GM18870 (cell line): ENCODE results near the gene VWA5B1.

ENCODE experiments used
- ATAC-seq: cut with Tn5 transposase; IDR thresholded peaks from one replicate; pipeline ENCODE4 v1.9.1; 2021; ENCODE audit warnings: moderate library complexity; ENCODE audit not compliant: unreplicated experiment

VWA5B1 gene

DNA sequence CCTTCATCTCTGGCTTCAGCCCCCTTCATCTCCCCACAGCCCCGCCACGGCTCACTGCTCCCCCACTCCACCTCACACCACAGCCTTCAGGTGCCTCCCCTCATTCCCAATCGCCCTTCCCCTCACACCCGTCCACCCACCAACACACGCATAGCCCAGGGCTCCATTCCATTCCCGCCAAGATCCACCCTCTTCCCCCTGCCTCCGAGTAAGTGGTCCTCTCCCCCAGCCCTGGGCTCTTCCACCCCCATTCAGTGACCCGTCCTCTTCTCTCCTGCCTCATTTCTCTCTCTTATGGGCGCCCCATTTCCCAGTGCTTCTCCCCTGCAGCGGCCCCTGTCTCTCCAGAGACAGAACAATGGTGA lies 53.2 kb downstream of the VWA5B1 start:
- ATAC-seq = no peak

DNA sequence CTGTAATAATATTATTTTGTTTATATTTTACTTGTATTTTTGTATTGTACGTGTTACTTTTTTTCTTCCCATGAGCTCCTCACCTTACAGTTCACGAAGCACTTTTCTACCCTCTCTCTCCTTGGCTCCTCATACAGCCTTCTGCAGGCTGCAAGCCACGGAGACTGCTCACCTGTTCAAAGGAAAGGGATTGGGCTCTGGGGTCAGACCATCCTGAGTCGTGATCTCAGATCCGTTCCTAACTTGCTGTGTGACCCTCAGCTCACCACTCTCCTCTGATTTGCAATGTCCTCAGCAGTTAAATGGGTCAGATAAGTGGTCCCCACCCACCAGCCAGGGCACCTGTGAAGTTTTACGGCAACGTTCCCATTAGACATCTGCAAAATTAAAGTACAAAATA lies 54.1 kb downstream of the VWA5B1 start:
- no peak for ATAC-seq

DNA sequence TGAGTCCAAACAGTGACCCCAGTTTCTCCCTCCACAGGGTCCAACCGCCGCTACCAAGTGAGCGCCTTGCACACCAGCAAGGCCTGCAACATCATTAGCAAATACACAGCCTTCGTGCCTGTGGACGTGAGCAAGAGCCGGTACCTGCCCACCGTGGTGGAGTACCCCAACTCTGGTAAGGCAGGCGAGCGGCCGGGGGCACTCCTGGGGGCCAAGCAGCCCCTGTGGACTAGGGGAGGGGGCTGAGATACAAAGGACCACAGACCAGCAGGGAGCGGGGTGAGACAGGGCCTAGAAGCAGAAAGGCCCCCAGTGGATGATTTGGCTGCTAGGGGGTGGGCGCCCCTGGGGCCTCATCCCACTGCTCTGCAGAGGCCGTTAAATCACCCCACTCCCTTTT lies 54.7 kb downstream of the VWA5B1 start:
- ATAC-seq = no peak

DNA sequence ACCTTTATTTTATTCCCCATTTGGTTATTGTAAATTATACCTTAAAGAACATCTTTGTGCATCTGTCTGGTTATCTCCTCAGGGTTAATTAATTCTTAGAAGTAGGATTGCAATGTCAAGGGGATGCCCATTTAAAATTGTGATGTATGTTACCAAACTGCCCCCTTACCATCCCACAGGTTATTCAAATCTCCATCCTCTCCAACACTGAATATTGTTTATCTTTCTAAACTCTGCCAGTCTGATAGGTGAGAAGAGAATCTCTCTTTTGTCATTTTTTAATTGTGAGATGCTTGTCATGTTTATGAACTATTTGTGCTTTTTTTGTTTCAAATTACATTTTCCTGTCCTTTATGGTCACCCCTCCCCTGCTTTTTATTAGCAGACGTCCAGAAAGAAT lies 55.8 kb downstream of the VWA5B1 start:
- no peak for ATAC-seq

DNA sequence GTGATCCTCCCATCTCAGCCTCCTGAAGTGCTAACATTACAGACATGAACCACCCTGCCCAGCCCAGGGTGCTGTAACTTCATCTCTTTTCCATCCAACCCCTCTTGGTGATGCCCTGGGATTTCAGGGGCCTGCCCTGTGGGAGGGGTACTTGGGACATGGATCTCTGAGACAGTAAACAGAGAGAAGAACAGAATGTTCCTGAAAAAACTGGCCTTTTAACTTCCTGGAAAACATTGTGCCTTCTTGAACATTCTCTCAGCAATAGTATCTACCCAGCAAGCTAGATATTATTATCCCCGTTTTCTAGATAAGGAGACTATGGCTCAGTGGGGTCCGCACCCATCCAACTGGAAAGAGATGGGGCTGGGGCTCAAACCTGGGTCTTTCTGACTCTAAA lies 57.0 kb downstream of the VWA5B1 start:
- ATAC-seq = no peak

DNA sequence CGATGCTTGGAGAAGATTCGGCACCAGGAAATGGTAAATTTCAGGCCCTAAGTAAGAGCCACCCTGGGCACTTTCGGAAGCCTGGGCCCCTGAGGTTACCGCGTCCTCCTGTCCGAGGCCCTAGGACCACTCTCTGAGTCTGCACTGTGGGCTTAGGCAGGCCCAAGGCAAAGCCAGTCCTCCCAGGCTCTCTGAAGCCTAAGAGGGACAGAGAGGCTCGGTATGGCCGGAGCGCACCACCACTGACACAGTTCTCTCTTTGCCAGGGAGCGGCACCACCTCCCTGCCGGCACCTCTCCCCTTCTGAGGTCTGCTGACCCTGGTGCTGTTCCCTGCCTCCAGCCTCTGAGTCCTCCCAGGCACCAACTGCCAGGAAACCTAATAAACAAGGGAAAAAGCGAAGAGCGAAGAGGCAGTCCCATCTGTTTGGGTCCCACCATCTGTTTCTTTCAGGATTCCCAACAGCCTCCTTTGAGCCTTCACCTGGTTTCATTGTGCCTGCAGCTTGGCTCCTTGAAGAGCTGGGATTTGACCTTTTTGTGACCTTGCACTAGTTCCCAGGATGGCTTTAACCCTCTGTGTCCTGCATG lies 57.7 kb downstream of the VWA5B1 start:
- ATAC-seq = no peak

DNA sequence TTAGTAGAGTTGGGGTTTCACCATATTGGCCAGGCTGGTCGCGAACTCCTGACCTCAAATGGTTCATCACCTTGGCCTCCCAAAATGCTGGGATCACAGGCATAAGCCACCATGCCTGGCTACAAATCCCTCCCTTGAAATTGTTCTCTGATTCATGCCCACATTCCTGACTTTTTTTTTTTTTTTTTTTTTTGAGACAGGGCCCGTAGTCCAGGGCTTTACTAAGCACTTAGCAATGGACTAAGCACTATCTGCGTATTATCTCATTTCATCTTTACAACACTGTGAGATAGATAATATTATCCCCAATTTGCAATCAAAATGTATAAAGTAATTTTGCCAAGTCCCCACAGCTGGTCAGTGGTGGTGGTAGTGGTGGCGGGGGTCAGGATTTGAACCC lies 58.9 kb downstream of the VWA5B1 start:
- no peak for ATAC-seq

DNA sequence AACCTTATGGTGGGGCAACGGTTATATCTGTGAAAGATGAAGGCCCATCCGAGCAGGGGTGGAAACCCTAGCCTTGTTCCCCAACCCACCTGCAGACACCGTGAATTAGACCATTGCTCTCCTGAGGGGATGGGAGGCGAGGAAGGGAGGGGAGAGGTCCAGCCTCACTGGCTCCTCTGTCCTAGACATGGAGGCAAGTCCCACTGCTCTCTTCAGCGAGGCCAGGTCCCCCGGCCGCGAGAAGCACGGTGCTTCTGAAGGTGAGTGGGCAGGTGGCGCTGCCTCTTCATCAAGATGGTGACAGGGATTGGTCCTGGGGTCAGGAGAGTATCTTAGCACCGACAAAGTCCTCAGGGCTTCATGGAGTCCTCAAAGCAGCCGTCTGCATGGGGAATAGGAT lies 59.3 kb downstream of the VWA5B1 start:
- no peak for ATAC-seq

DNA sequence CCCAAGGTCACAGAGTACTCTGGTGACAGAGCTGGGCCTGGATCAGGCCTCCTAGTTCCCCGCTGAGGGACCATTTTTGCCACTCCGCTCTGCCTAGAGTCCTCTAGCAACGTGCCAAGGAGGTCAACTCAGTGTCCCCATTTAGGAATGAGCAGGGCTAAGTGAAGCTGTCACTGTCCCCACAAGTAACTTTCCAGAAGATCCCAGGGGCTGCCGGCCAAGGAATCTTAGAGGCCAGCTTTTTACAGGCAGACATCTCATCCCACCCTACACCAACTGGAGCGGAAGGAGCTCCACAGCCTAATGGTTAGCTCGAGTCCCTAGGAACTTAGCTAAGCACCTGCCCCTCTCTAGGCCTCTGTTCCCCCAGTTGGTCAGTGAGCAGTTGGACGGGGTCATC lies 59.7 kb downstream of the VWA5B1 start:
- no peak for ATAC-seq

DNA sequence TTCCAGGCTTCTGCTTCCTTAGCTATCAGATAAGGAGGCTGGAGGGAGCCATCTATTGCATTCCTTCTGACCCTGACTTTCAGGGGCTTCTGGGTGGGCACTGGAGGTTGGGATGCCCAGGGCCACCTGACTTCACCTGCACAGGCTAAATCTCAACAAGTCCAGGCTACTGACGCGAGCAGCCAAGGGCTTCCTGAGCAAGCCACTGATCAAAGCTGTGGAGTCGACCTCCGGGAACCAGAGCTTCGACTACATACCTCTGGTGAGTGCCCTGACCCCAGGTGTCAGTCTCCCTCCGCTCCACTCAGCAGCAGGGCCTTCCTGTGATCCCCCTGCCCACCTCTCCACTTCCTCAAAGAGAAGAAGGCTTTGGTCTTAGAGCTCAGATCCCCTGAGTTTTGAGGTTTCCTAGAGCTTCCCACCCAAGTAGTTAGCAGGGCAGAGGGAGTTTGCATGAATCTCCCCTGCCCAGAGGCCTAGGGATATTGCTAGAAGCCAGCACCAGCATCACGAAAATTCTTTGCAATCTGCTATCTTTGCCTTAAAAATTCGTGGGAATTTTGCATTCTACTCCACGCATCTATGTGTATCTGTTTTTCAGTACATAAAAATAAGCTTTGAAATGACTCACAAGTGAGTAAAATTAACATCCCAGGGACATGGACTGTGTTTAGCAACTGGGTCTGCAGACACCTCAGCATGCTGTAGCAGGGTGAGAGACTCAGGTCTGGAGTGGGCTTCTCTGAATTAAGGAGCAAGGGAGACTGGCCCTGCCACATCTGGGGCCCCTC lies 61.4 kb downstream of the VWA5B1 start:
- no peak for ATAC-seq

DNA sequence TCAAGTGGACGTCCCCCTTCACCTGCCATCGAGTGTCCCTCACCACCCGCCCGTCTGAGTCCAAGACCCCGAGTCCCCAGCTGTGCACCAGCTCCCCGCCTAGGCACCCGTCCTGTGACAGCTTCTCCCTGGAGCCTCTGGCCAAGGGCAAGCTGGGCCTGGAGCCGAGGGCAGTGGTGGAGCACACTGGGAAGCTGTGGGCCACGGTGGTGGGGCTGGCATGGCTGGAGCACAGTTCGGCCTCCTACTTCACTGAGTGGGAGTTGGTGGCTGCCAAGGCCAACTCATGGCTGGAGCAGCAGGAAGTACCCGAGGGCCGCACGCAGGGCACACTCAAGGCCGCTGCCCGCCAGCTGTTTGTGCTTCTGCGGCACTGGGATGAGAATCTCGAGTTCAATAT lies 63.2 kb downstream of the VWA5B1 start:
- no peak for ATAC-seq

DNA sequence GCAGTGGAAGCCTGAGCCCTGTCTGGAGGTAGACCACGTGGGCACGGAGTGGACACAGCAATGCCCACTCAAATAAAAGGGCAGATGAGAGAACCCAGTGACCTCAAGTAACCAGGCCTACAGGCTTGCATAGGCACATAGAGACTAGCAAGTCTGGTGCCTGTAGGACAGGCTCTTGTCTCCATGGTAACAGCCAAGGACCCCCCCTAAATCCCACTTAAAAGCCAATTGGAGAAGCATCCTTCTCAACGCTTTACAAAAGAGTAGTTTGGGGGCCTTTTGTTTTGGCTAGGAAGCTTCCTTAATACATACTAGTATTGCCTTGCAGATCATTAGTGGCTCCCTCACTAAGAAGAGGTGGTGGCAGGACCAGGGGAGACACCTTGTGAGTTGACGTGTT lies 63.9 kb downstream of the VWA5B1 start:
- no peak for ATAC-seq

DNA sequence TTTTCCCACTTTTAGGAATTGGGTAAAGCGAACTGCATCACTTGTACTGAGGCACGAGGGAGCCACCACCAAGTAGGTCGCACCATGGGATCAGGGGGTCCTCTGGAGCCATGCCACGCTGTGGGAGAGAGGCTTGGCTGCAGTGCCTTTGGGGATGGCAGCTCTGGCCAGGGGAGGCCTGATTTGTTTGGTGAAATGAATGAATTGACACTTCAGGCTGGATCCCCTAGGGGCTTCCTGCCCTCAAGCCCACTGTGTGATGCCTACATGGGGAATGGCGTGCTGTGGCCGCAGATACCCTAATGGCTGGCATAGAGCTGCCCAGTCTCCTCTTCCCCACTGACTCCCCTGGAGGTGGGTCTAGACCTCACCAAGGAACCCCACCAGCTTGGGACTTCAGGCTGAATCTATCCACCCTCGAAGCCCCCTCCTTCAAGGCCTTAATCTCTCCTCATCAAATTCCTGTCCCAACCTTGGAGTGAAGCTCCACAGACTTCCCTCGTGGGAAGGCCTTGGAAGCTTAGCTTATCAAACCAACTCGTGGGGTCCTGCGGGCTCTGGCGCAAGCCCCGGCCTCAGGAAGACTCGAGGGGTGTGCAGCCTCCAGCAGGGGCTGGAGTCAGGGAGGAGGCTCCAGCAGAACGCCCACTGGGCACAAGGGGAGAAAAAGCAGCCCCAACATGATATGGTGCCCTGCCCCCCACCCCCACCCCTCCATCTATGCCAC lies 64.6 kb downstream of the VWA5B1 start:
- no peak for ATAC-seq

DNA sequence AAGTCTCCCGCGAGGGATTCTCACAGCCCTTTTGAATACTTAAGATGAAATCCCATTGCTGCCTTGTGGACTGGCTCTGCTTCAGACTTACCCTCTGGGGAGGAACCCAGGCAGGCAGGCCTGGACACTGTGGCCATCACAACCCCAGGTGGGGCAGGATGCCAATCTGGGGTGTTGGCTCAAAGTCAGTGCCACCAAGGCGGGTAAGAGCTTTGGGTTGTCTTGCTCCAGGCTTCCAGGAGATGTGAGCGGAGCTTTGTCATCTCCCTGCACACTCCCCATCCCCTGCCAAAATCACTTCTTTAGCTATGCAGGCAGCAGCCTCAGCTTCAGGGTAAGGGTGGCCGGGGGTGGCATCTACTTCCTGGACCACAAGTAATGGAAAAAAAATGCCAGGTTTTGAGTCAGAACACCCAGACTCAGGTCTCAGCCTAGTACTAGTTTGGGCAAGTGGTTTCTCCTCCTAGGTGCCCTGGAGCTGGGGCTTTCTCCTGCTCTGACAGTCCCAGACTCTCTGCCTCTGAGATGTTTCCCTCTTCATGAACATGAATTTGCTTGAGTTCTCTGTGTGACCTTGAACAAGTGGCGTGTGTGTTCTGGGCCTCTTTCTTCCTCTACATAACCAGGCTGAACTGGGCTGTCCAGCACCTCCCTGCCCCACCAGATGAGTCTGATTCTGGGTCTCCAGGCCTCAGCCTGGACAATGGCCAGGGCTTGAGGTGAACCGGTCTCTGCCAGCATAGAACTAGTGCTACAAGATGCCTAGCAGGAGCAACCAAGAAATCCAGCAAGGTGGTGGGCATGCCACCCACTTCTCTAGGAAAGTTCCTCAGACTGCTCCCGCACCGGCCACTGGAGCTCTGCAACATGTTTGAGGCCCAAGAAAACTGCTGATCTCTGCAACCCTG lies 65.4 kb downstream of the VWA5B1 start:
- no peak for ATAC-seq

DNA sequence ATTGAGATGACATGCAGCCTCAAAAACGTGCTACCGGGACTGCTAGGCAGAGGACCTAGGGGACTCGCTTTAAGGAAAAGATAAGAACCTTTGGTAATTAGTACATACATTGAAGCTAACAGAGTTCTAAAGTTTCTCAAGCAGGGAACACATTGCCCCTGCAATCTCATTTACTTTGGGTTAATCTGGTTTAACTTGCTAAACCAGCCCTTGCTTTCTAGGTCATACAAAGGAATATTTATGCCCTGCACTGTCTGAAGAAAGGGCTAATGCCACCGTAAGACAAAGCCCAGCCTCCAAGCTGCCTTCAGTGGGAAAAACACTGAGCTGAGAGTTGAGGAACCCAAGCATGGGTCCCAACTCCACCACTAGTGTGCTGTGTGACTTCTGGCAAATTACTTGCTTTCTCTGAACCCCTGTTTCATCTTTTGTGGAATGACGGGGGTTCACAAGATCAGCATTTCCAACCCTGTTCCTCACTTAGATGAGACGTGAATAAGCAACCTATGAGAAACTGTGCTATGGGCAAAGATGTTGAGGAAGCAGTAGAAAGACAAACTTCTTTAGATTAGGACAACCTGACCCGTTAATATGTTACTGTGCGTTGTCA lies 66.3 kb downstream of the VWA5B1 start:
- no peak for ATAC-seq

DNA sequence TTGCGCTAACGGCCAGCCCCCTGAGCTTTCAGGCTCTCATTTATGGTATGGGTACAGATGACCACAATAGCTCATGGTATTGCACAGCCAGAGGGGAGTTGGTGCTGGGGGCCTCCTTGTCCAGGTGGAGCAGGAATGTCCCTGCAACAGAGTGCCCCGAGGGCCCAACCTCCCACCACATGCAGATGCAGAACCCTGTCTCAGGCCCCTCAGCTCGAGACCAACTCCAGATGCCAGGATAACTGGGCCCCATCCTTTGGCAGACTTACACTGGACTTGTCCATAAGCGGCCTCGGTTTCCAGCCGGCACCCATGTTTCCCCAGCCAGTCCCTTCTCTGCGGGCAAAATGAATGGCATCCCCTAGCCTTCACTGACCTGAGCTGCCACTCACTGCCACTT lies 67.1 kb downstream of the VWA5B1 start:
- no peak for ATAC-seq

DNA sequence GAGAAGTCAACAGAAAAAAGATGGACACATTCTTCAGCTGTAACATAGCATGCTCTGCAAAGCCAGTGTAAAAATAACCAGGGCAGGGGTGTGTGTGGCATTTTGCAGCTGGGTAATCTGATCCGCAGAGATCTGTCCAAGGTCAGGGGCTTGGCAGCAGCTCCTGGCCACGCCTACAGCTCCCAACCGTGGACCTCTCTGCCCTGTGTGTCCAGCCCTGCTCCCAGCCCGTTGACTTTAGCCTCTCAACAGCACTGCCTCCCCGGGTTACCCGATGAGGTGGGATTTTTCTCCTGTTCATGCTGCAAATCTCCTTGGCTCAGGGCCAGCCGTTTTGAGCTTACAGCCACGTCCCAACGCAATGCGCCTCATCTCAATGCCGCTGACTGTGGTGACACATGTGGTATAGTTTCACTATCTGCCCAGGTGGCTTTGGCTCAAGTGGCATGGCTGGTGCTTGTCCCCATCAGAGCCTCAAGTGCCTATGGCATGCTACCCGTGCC lies 68.1 kb downstream of the VWA5B1 start:
- ATAC-seq = no peak

DNA sequence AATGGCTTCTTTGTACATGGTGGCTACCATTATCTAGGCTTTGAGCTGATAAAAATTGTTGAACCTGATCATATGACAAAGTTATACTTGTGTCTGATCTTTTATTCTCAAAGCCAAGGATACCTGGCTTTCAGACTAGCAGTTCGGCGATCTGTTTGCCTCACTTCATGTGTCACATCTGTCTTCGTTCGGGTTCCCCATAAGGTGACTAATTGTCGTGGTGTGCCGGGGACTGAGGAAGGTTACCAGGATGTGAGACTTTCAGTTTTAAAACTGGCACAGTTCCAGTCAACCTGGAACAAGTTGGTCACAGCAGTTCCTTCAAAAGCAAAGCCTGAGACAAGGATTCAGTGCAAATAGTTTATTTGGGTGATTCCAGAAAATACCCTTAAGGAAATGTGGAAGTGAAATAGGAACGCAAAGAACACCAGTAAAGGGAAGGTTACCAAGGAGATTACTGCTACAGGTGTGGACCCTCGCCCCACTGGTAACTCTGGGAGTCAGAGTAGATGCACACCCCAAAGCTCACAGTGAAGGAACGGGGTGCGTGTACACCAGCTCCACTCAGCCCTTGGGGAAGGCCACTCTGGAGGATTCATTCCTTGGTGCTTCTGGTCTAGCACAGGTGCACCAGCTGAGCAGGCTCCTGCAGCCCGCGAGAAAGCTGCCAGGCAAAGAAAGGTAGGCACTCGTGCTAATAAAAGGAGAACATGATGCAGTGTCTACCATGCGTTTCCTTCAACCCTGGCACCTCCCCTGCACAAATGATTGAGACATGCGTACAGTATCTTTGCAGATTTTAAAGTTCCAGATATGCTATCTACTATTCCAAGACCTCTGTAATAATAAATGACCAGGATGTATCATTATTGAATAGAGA lies 69.0 kb downstream of the VWA5B1 start:
- no peak for ATAC-seq

DNA sequence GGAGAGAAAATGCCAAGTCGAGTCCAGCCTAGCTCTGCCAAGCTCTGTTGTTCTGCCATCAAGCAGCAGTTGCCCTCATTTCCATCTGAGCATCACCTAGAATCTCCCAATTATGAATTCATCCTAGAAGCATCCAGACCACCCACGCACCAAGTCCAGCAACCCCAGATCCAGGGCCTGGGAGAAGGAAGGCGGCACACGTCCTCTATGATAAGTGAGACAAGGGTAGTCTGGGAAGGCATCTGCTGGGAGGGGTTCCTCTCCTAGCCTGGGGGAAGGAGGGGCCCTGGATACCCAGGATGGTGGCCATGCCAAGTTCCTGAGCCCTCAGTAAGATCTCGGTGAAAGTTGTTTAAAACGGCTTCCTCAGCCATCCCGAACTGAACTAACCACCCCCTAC lies 70.7 kb downstream of the VWA5B1 start:
- ATAC-seq = no peak
